OCI-LY1 (cell line): ENCODE measurements around the gene BTBD17.

ENCODE experiments used
- CTCF ChIP-seq: fragments of 200-600 bp; sonication (generic), shearing (Covaris generic); IDR thresholded peaks from 2 replicates; pipeline ENCODE4 v1.5.1; 2017; ENCODE audit warnings: mild to moderate bottlenecking, antibody characterized with exemption, low read length, moderate library complexity, mixed read lengths
- EZH2 ChIP-seq: fragments of 200-600 bp; sonication (generic), shearing (Covaris generic); IDR thresholded peaks from 2 replicates; pipeline ENCODE4 v1.8.0; 2017; ENCODE audit warnings: borderline replicate concordance, mixed run types, mild to moderate bottlenecking, antibody characterized with exemption, low read length, moderate library complexity, mixed read lengths

GRCh38 chr17:74309902-74310301 lies 51.8 kb downstream of the BTBD17 start:
- TF ChIP-seq CTCF (no peak), EZH2 (no peak)
